Heart left ventricle (tissue), 16 donors: ENCODE measurements around the gene GLIS2. TPM values are rescaled to one million over a fixed set of nuclear protein-coding genes. Genes with fewer than 3 reads are reported as not detected.
A peak's percentile ranks its signal among the peaks of the same experiment; 100 is the strongest.

ENCODE experiments used
- ATAC-seq, 4 donors: fragments of 200-7000 bp; cut with Tn5 transposase; one replicate each; pipeline ENCODE4 v1.9.1; 2020 to 2022; ENCODE audit warnings: moderate library complexity in 4 of 4, mild to moderate bottlenecking in 3 of 4, moderate number of reproducible peaks in 1 of 4
- DNase-seq, 5 donors: peaks; one replicate each; pipeline ENCODE4 v3.0.0-alpha.2; 2020
- H3K27ac ChIP-seq, 12 donors: fragments of 200-600 bp; sonication (generic) in 4 of 12; one replicate each; pipeline versions ENCODE4 v1.5.0 to v1.8.0; 2016 to 2022; ENCODE audit warnings: mild to moderate bottlenecking in 2 of 12
- H3K27me3 ChIP-seq, 9 donors: fragments of 200-600 bp; sonication (generic) in 2 of 9; one replicate each; pipeline versions ENCODE4 v1.5.1 to v1.8.0; 2016 to 2022; ENCODE audit warnings: mild to moderate bottlenecking in 3 of 9
- H3K36me3 ChIP-seq, 9 donors: fragments of 200-600 bp; sonication (generic) in 2 of 9; one replicate each; pipeline versions ENCODE4 v1.5.0 to v1.8.0; 2018 to 2022; ENCODE audit warnings: mild to moderate bottlenecking in 2 of 9
- H3K4me1 ChIP-seq, 12 donors: fragments of 200-600 bp; sonication (generic) in 4 of 12; one replicate each; pipeline versions ENCODE4 v1.5.0 to v1.8.0; 2016 to 2022; ENCODE audit warnings: mild to moderate bottlenecking in 3 of 12
- H3K4me3 ChIP-seq, 12 donors: fragments of 200-600 bp; sonication (generic) in 4 of 12; one replicate each; pipeline versions ENCODE4 v1.5.0 to v1.8.0; 2017 to 2022; ENCODE audit warnings: mild to moderate bottlenecking in 9 of 12, moderate library complexity in 4 of 12
- H3K9me3 ChIP-seq, 12 donors: fragments of 200-600 bp; sonication (generic) in 4 of 12; one replicate each; pipeline versions ENCODE4 v1.5.0 to v1.8.0; 2016 to 2022; ENCODE audit warnings: mild to moderate bottlenecking in 1 of 12
- POLR2A ChIP-seq, 2 donors: fragments of 450-650 bp; IDR thresholded peaks; one replicate each; pipeline ENCODE4 v1.6.1; 2017; ENCODE audit warnings: antibody characterized with exemption in 2 of 2, mild to moderate bottlenecking in 2 of 2, moderate library complexity in 2 of 2
- WGBS, 4 donors: extraction: QIAGEN DNeasy Blood & Tissue Kit in 2 of 4; methylation state at CpG; one replicate each; pipeline versions ENCODE4 v1.1.5 to v1.1.7; 2013 to 2018; 5-methylcytosine and 5-hydroxymethylcytosine counted together
- intact Hi-C, 10 donors: fragments of 100-400 bp; cut with DNase I; formaldehyde crosslinking; loops; one replicate each; pipeline versions ENCODE4 v1.11.1 to v1.14.2; 2022
- polyA plus RNA-seq, 2 donors: library from polyadenylated mRNA; stranded (reverse); fragments of 200-250 nt; gene quantifications; one replicate each; pipeline ENCODE4 v1.2.3, GENCODE V29; 2013
- total RNA-seq, 9 donors: library from RNA; depleted of rRNA in 2 of 9; stranded (reverse); fragments of >200 nt in 2 of 9; fragmentation: NEBNext Ultra II Directional in 3 of 9; extraction: Animal tissue kit (Norgen Biotek cat#: 25700) in 3 of 9; gene quantifications; one replicate each; pipeline versions ENCODE4 v1.1.0 to v1.2.4, GENCODE V29; 2016 to 2023
- TF ChIP-seq, protein P1 (sequence below), 12 donors: fragments of 200-600 bp; sonication (generic) in 4 of 12; IDR thresholded peaks; one replicate each; pipeline versions ENCODE4 v1.5.0 to v1.8.0; 2018 to 2022; ENCODE audit warnings: antibody characterized with exemption in 12 of 12, mild to moderate bottlenecking in 5 of 12
- donor health status: ischemic (EF 13 %, LVEDD 7.1; RV severe dilation, severe dysfunction).
- donor health status: healthy with polysubstance abuse.
- donor health status: DM: no; HTN: yes; CAD: no.
- donor health status: DM: no; HTN: no; CAD: no.
- donor health status: ischemic (EF 25% LVEDD 6.9; RV normal size, moderate dysfunction).
- donor health status: ischemic (EF 25% LVEDD 5.7; RV mildly dilated, moderate dysfunction).
- donor health status: healthy.
- donor health status: DM: yes; HTN: yes; CAD: no.
- donor health status: ischemic (EF 35%, LVEDD 5.7; RV mildly dilated, moderate dysfunction).
- donor health status: nonischemic (EF 11% LVEDD 7.7; RV severe dilation, severe dysfunction).
- donor health status: DM: yes; HTN: yes; CAD: no.
- donor health status: PGD.
- donor health status: ischemic (EF 29% LVEDD 5.4; RV normal size, mild dysfunction).
- donor health status: nonischemic (EF 23%, LVEDD 6.1; RV moderate dilation, normal function).

GLIS2 gene
- total and polyA plus RNA-seq, 11 donors = 7.6 to 23.4 (median 12.7) TPM

DNA sequence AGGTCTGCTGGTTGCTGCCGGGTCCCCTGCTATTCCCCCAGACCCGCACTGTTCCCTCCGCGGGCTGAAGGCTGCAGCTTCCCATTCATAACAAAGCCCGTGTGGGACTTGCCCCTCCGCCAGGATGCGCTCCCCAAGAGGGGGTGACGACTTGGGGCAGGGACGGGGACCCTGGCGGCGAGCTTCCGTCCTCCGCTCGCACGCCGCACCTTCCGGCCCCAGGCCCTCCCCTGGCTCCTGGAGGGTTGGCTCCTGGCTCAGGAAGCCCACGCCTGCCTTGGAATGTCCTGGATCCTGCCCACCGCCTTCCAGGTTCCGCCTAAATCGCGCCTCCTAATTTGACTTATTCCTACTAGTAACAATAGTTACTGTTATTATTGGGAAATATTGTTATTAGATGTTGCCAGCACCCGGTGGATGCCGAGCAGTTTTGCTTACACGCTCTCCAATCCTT lies 42.0 kb upstream of the GLIS2 start:
- Histone ChIP-seq H3K27ac (peak overlapping the region; percentile 62 to 97 (median 92)), H3K27me3 (no peaks in the 10 kb centered on the region), H3K4me1 (peaks cover 0 to 28% (median 13%) of the 10 kb centered on the region in 12 donors), H3K4me3 (peak overlapping the region; percentile 64 to 93 (median 86)), H3K9me3 (no peaks in the 10 kb centered on the region), H3K36me3 (no peaks in the 10 kb centered on the region)
- intact Hi-C loops = loop anchor here in 3 of 10 donors (5.0 kb wide), 1 partner anchor 53 kb away; no protein-coding TSS in a partner anchor
- 3 to 19% (median 7%) methylated on average over 8 to 25 of the region's 25 CpGs for WGBS, 4 donors
- TF ChIP-seq, protein P1, sequence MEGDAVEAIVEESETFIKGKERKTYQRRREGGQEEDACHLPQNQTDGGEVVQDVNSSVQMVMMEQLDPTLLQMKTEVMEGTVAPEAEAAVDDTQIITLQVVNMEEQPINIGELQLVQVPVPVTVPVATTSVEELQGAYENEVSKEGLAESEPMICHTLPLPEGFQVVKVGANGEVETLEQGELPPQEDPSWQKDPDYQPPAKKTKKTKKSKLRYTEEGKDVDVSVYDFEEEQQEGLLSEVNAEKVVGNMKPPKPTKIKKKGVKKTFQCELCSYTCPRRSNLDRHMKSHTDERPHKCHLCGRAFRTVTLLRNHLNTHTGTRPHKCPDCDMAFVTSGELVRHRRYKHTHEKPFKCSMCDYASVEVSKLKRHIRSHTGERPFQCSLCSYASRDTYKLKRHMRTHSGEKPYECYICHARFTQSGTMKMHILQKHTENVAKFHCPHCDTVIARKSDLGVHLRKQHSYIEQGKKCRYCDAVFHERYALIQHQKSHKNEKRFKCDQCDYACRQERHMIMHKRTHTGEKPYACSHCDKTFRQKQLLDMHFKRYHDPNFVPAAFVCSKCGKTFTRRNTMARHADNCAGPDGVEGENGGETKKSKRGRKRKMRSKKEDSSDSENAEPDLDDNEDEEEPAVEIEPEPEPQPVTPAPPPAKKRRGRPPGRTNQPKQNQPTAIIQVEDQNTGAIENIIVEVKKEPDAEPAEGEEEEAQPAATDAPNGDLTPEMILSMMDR (IDR thresholded peaks at IDR 0.05) = peak in 11 of 12 donors; percentile 21 to 63 (median 34)
- peak in 1 of 2 donors; percentile 10 for TF ChIP-seq POLR2A (IDR thresholded peaks at IDR 0.05)
- DNase-seq = peak; percentile 69 to 82 (median 77)
- ATAC-seq = peak in 3 of 4 donors; percentile 41 to 48 (median 42)

GRCh38 chr16:4275861-4276260 lies 40.0 kb upstream of the GLIS2 start:
- no peaks in the 10 kb centered on the region for H3K27me3 ChIP-seq
- DNase-seq (no peak), ATAC-seq (no peak)
- no peaks in the 10 kb centered on the region for H3K36me3 ChIP-seq
- TF ChIP-seq POLR2A (IDR thresholded peaks at IDR 0.05) = no peak
- TF ChIP-seq, protein P1 (IDR thresholded peaks at IDR 0.05) = no peak
- no peak overlapping the region for H3K4me3 ChIP-seq
- intact Hi-C loops = no loop called here
- H3K27ac ChIP-seq = no peak overlapping the region
- WGBS, 4 donors = 87 to 93% (median 92%) methylated on average over 6 of the region's 6 CpGs
- H3K4me1 ChIP-seq = peaks cover 0 to 23% (median 9%) of the 10 kb centered on the region in 12 donors
- H3K9me3 ChIP-seq = peaks cover 0 to 3% (median 0%) of the 10 kb centered on the region in 12 donors

DNA sequence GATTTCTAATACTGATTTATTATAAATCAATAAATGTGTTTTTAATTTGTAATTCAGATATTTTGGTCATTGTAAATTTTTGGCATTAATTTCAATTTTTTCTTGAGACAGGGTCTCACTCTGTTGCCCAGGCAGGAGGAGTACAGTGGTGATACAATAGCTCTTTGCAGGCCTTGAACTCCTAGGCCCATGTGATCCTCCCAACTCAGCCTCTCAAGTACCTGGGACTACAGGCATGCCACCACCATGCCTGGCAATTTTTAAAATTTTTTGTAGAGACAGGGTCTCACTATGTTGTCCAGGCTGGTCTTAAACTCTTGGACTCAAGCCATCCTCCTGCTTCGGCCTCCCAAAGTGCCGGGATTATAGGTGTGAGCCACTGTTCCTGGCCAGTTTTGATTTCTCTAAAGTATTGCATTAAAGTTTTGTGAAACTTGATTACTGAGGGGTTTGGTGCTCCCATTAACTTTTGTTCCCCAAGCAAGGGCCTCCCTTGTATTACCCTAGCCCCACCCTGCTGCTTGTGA lies 37.8 kb upstream of the GLIS2 start:
- Histone ChIP-seq H3K36me3 (no peaks in the 10 kb centered on the region), H3K27ac (no peak overlapping the region), H3K27me3 (no peaks in the 10 kb centered on the region), H3K9me3 (peaks cover 0 to 5% (median 0%) of the 10 kb centered on the region in 12 donors), H3K4me1 (peaks cover 0 to 16% (median 6%) of the 10 kb centered on the region in 12 donors), H3K4me3 (no peak overlapping the region)
- intact Hi-C loops = no loop called here
- ATAC-seq (no peak), DNase-seq (no peak)
- WGBS, 4 donors = 93 to 97% (median 96%) methylated on average over 2 of the region's 2 CpGs
- TF ChIP-seq POLR2A (IDR thresholded peaks at IDR 0.05) = no peak
- TF ChIP-seq, protein P1 (IDR thresholded peaks at IDR 0.05) = no peak

DNA sequence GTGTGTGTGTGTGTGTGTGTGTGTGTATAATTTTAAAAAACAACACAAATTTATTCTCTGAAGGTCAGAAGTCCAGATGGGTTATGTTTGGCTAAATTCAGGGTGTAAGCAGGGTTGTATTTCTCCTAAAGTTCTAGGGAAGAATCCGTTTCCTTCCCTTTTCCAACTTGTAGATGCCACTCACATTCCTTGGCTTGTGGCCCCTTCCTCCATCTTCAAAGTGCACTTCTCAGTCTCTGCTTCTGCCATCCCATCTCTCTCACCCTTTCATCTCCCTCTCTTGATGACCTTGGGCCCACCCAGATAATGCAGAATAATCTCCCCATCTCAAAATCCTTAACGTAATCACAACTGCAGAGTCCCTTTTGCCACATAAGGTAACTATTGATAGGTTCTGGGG lies 35.2 kb upstream of the GLIS2 start:
- 97 to 98% (median 98%) methylated on average over 2 of the region's 2 CpGs for whole genome bisulfite sequencing, 4 donors
- ATAC-seq = no peak
- H3K4me3 ChIP-seq = no peak overlapping the region

More for the DNA sequence above, 35.2 kb upstream of the GLIS2 start:
- Histone ChIP-seq H3K9me3 (peaks cover 0 to 5% (median 0%) of the 10 kb centered on the region in 12 donors), H3K36me3 (no peaks in the 10 kb centered on the region), H3K27me3 (peaks cover 0 to 3% (median 0%) of the 10 kb centered on the region in 9 donors), H3K27ac (no peak overlapping the region), H3K4me1 (no peaks in the 10 kb centered on the region)
- intact Hi-C loops = loop anchor here in 3 of 10 donors (10.0 kb wide), 1 partner anchor 124 kb away; no protein-coding TSS in a partner anchor
- no peak for DNase-seq
- TF ChIP-seq POLR2A (IDR thresholded peaks at IDR 0.05) = no peak
